H1 (cell line): Measurements from ENCODE around the gene APH1A. TPM values are rescaled to one million over a fixed set of nuclear protein-coding genes. Genes with fewer than 3 reads are reported as not detected.

ENCODE experiments used
- CTCF ChIA-PET: fragments of 300-600 bp; sonication (Branson Sonifier 250); formaldehyde crosslinking; loops from one replicate; lab custom pipeline; 2021; ENCODE audit not compliant: partially characterized antibody; lab: Charles Lee
- POLR2A ChIA-PET: fragments of 300-600 bp; sonication (Branson Sonifier 250); formaldehyde crosslinking; loops from one replicate; lab custom pipeline; 2021; ENCODE audit warnings: inconsistent platforms; ENCODE audit not compliant: partially characterized antibody; lab: Charles Lee
- DNase-seq, 2 experiments: peaks; one replicate each; pipeline versions ENCODE4 v3.0.0 to v3.0.0-alpha.2; 2010 to 2022; ENCODE audit warnings: low spot score in 2 of 2, low read depth in 1 of 2, mixed read lengths in 1 of 2
- FAIRE-seq: peaks from 2 replicates; lab custom pipeline; 2011; peaks lifted over from hg19 to GRCh38; lab: Jason Lieb, UNC
- H2AFZ ChIP-seq: 2 replicates; pipeline ENCODE4 v1.8.1; 2012; ENCODE audit warnings: low read length, inconsistent platforms
- H2AK5ac ChIP-seq: 2 replicates; pipeline ENCODE4 v1.6.1; 2013; ENCODE audit warnings: low read depth, low read length
- H2BK120ac ChIP-seq: replicated peaks from 2 replicates; pipeline ENCODE3; 2013; ENCODE audit warnings: low read depth, low read length, inconsistent platforms
- H2BK12ac ChIP-seq: 2 replicates; pipeline ENCODE4 v1.6.1; 2013; ENCODE audit warnings: low read depth, low read length
- H2BK15ac ChIP-seq: 2 replicates; pipeline ENCODE4 v1.6.1; 2013; ENCODE audit warnings: low read length
- H2BK20ac ChIP-seq: 2 replicates; pipeline ENCODE4 v1.6.1; 2013; ENCODE audit warnings: low read length
- H2BK5ac ChIP-seq: 2 replicates; pipeline ENCODE4 v1.6.1; 2013; ENCODE audit warnings: low read depth, low read length
- H3K14ac ChIP-seq: 2 replicates; pipeline ENCODE4 v1.6.1; 2013; ENCODE audit warnings: inconsistent platforms; ENCODE audit not compliant: insufficient read length
- H3K18ac ChIP-seq: 2 replicates; pipeline ENCODE4 v1.6.1; 2013; ENCODE audit warnings: low read length; ENCODE audit errors: extremely low read depth
- H3K23ac ChIP-seq: 2 replicates; pipeline ENCODE4 v1.6.1; 2013; ENCODE audit warnings: inconsistent platforms; ENCODE audit not compliant: insufficient read length
- H3K23me2 ChIP-seq: 2 replicates; pipeline ENCODE4 v1.6.1; 2013; ENCODE audit warnings: low read depth, low read length
- H3K27ac ChIP-seq: 2 replicates; pipeline ENCODE4 v1.6.1; 2011; ENCODE audit warnings: low read depth, low read length, inconsistent platforms
- H3K27me3 ChIP-seq, 4 experiments: replicated peaks in 1 of 4; 1 replicate in 1 of 4; 2 replicates in 3 of 4; pipeline versions ENCODE4 v1.6.1 to v1.8.1; 2011 to 2013; ENCODE audit warnings: low read length in 3 of 4, mild to moderate bottlenecking in 3 of 4, inconsistent platforms in 2 of 4, mixed read lengths in 2 of 4, moderate library complexity in 1 of 4; ENCODE audit not compliant: control insufficient read depth in 3 of 4, insufficient read depth in 3 of 4; ENCODE audit errors: extremely low read depth in 1 of 4
- H3K36me3 ChIP-seq, 4 experiments: 2 replicates each; pipeline versions ENCODE4 v1.6.1 to v1.8.1; 2011 to 2013; ENCODE audit warnings: mild to moderate bottlenecking in 4 of 4, low read length in 3 of 4, moderate library complexity in 2 of 4, control low read depth in 1 of 4, inconsistent platforms in 1 of 4; ENCODE audit not compliant: insufficient read depth in 4 of 4, control insufficient read depth in 2 of 4
- H3K4ac ChIP-seq: replicated peaks from 2 replicates; pipeline ENCODE3; 2013; ENCODE audit warnings: low read length, low read depth, mixed read lengths, inconsistent platforms; ENCODE audit not compliant: insufficient read length
- H3K4me1 ChIP-seq, 4 experiments: replicated peaks in 1 of 4; 1 replicate in 1 of 4; 2 replicates in 3 of 4; pipeline versions ENCODE4 v1.6.1 to v1.8.1; 2011 to 2013; ENCODE audit warnings: low read length in 3 of 4, inconsistent platforms in 2 of 4, mixed read lengths in 1 of 4; ENCODE audit not compliant: insufficient read depth in 4 of 4, control insufficient read depth in 3 of 4
- H3K4me2 ChIP-seq, 2 experiments: 2 replicates each; pipeline versions ENCODE4 v1.6.1 to v1.8.1; 2011 to 2013; ENCODE audit warnings: low read depth in 2 of 2, low read length in 2 of 2, control low read depth in 1 of 2, inconsistent platforms in 1 of 2, mild to moderate bottlenecking in 1 of 2; ENCODE audit not compliant: insufficient read depth in 1 of 2
- H3K4me3 ChIP-seq, 4 experiments: fragments of 200-600, 300-600 bp in 1 of 4; sonication (generic), shearing (Covaris generic), sonication (Bioruptor Twin) in 1 of 4; 2 replicates each; pipeline versions ENCODE4 v1.5.1 to v1.8.1; 2011 to 2016; ENCODE audit warnings: low read length in 4 of 4, low read depth in 3 of 4, control low read depth in 2 of 4, inconsistent platforms in 2 of 4, mild to moderate bottlenecking in 2 of 4, mixed read lengths in 1 of 4, moderate library complexity in 1 of 4; ENCODE audit not compliant: insufficient read depth in 2 of 4; ENCODE audit errors: extremely low read depth in 1 of 4
- H3K56ac ChIP-seq: replicated peaks from 2 replicates; pipeline ENCODE3; 2013; ENCODE audit warnings: low read depth, mild to moderate bottlenecking, mixed read lengths, low read length, inconsistent platforms; ENCODE audit not compliant: insufficient read length
- H3K79me1 ChIP-seq: 2 replicates; pipeline ENCODE4 v1.6.1; 2013; ENCODE audit warnings: low read depth, low read length, control low read depth
- H3K79me2 ChIP-seq, 2 experiments: 2 replicates each; pipeline versions ENCODE4 v1.6.1 to v1.8.1; 2012 to 2013; ENCODE audit warnings: low read length in 2 of 2, mild to moderate bottlenecking in 2 of 2, inconsistent platforms in 1 of 2; ENCODE audit not compliant: insufficient read depth in 2 of 2, control insufficient read depth in 1 of 2
- H3K9ac ChIP-seq, 4 experiments: replicated peaks in 1 of 4; 1 replicate in 1 of 4; 2 replicates in 3 of 4; pipeline versions ENCODE4 v1.6.1 to v1.8.1; 2011 to 2013; ENCODE audit warnings: low read depth in 3 of 4, low read length in 3 of 4, control low read depth in 2 of 4, mild to moderate bottlenecking in 2 of 4, moderate library complexity in 2 of 4, inconsistent platforms in 1 of 4; ENCODE audit errors: extremely low read depth in 1 of 4
- H3K9me3 ChIP-seq, 2 experiments: 2 replicates each; pipeline versions ENCODE4 v1.6.1 to v1.8.1; 2012 to 2013; ENCODE audit warnings: mild to moderate bottlenecking in 2 of 2, moderate library complexity in 2 of 2, control low read depth in 1 of 2, inconsistent platforms in 1 of 2, low read depth in 1 of 2, low read length in 1 of 2, mixed read lengths in 1 of 2; ENCODE audit not compliant: insufficient read depth in 2 of 2
- H4K20me1 ChIP-seq, 2 experiments: replicated peaks in 1 of 2; 2 replicates each; pipeline versions ENCODE3 to v1.8.1; 2011 to 2013; ENCODE audit warnings: inconsistent platforms in 2 of 2, low read length in 2 of 2, mild to moderate bottlenecking in 1 of 2; ENCODE audit not compliant: insufficient read depth in 2 of 2, control insufficient read depth in 1 of 2
- H4K5ac ChIP-seq: 2 replicates; pipeline ENCODE4 v1.6.1; 2013; ENCODE audit warnings: low read length, low read depth, mixed read lengths, inconsistent platforms; ENCODE audit not compliant: insufficient read length
- H4K8ac ChIP-seq: 2 replicates; pipeline ENCODE4 v1.8.0; 2013; ENCODE audit warnings: mild to moderate bottlenecking, moderate library complexity, low read length, inconsistent platforms; ENCODE audit not compliant: insufficient read depth; ENCODE audit errors: extremely low read depth
- H4K91ac ChIP-seq: replicated peaks from 2 replicates; pipeline ENCODE3; 2013; ENCODE audit warnings: low read length, mixed read lengths, inconsistent platforms; ENCODE audit not compliant: insufficient read length
- EZH2 ChIP-seq: fragments of 200-600 bp; sonication (generic); IDR thresholded peaks from 2 replicates; pipeline ENCODE4 v1.7.1; 2012; ENCODE audit warnings: low read depth, mild to moderate bottlenecking, moderate library complexity, low read length, inconsistent platforms; ENCODE audit not compliant: severe bottlenecking
- FOSL1 ChIP-seq: IDR thresholded peaks from 2 replicates; pipeline ENCODE4 v1.6.1; 2011; ENCODE audit warnings: mild to moderate bottlenecking, low read depth, low read length, moderate library complexity; ENCODE audit not compliant: insufficient read depth
- GABPA ChIP-seq: IDR thresholded peaks from 2 replicates; pipeline ENCODE4 v1.6.1; 2011; ENCODE audit warnings: mild to moderate bottlenecking, low read length, moderate library complexity, borderline replicate concordance; ENCODE audit not compliant: insufficient read depth
- KDM1A ChIP-seq: fragments of 200-600, 300-600 bp; sonication (generic); IDR thresholded peaks from 2 replicates; pipeline ENCODE4 v1.7.1; 2016; ENCODE audit warnings: mild to moderate bottlenecking, low read length, borderline replicate concordance
- POLR2AphosphoS5 ChIP-seq: IDR thresholded peaks from 2 replicates; pipeline ENCODE4 v1.6.1; 2011; ENCODE audit warnings: low read depth, low read length
- RNF2 ChIP-seq: fragments of 200-900, 300-1000 bp; sonication (generic); IDR thresholded peaks from 2 replicates; pipeline ENCODE4 v1.7.1; 2016; ENCODE audit warnings: borderline replicate concordance, low read depth, mild to moderate bottlenecking, antibody characterized with exemption, low read length; ENCODE audit not compliant: poor library complexity, severe bottlenecking; ENCODE audit errors: missing control alignments
- SP2 ChIP-seq: IDR thresholded peaks from 2 replicates; pipeline ENCODE4 v1.6.1; 2012; ENCODE audit warnings: mild to moderate bottlenecking, low read length, inconsistent platforms
- SUZ12 ChIP-seq: fragments of 200-600 bp; sonication (generic); IDR thresholded peaks from 2 replicates; pipeline ENCODE4 v1.6.1; 2012; ENCODE audit warnings: mild to moderate bottlenecking, inconsistent platforms, low read length, moderate library complexity, mixed read lengths
- whole genome bisulfite sequencing, 2 experiments: shearing (Covaris generic) in 1 of 2; methylation state at CpG; one replicate each; pipeline versions ENCODE4 v1.1.6 to v1.1.7; 2013 to 2015; ENCODE audit warnings: low lambda C conversion rate in 2 of 2, mixed read lengths in 2 of 2, inconsistent platforms in 1 of 2, low coverage in 1 of 2, missing lambda C conversion rate in 1 of 2; ENCODE audit not compliant: insufficient replicate concordance in 2 of 2, insufficient coverage in 1 of 2, insufficient read length in 1 of 2; ENCODE audit errors: extremely low coverage in 1 of 2, missing lambda C conversion rate in 1 of 2; 5-methylcytosine and 5-hydroxymethylcytosine counted together
- polyA plus RNA-seq, 7 experiments: library from polyadenylated mRNA; depleted of rRNA in 3 of 7; stranded (reverse) in 5 of 7; unstranded in 2 of 7; fragments of >200 nt in 5 of 7; fragments of 200-250 nt in 2 of 7; gene quantifications; 1 replicate in 5 of 7; 2 replicates in 1 of 7; 4 replicates in 1 of 7; pipeline versions ENCODE4 v1.2.1 to v1.2.3, GENCODE V29; 2011 to 2013; ENCODE audit warnings: missing spikeins in 2 of 7, mixed read lengths in 2 of 7
- total RNA-seq: library from RNA; stranded (reverse); fragmentation: NEBNext Ultra II Directional; extraction: Animal tissue kit (Norgen Biotek cat#: 25700); gene quantifications from 2 replicates; pipeline ENCODE4 v1.2.1, GENCODE V29; 2021
- TF ChIP-seq, protein P1 (sequence below): IDR thresholded peaks from 2 replicates; pipeline ENCODE4 v1.6.1; 2011; ENCODE audit warnings: low read depth, mild to moderate bottlenecking, low read length; ENCODE audit not compliant: insufficient read depth

Gene APH1A
- total and polyA plus RNA-seq, 2 of the 8 experiments (the other 6 are each of a cell fraction or from before 2014, with no cell fraction given) = 111 to 183 TPM

DNA sequence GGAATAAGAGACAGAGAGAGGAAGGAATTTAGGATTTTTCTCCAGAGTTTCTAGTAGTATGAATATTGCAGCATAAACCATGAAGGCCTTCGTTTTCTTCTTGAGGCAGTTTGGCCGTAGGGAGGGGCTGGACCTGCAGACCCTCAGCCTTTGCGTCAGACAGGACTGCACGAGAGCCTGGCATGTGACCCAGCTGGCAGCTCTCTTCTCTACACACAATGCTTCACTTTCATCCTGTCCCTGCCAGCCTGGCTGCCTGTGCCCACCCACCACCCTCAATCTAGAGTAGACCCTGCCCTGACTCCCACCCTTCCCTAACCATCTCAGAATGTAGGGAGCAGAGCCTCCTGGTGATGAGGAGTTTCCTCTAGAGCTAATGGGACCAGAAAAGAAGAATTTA, 9.6 kb downstream of the APH1A start:
- H3K79me2 ChIP-seq = peaks cover 4 to 25% of the 10 kb centered on the region in 2 experiments
- H2BK20ac ChIP-seq = peak overlapping the region; percentile 23; the same call in 1 of the 2 replicates
- no peak overlapping the region for H2AK5ac ChIP-seq
- no peaks in the 10 kb centered on the region for H3K9me3 ChIP-seq
- H3K14ac ChIP-seq = peak overlapping the region; percentile 11
- CTCF ChIA-PET = interaction anchor here (0.6 to 17.5 kb wide), 2 partner anchors 16 to 38 kb away, joined by 3 to 326 read pairs; partner anchors contain the start of genes APH1A, C1orf54 and CIART
- H2BK15ac ChIP-seq = no peak overlapping the region; the same call in 1 of the 2 replicates
- H3K9ac ChIP-seq = peak overlapping the region in 3 of 4 experiments; percentile 31 to 66 (median 49); a peak in 6 of 7 replicates
- no peaks in the 10 kb centered on the region for H4K20me1 ChIP-seq
- peak overlapping the region; percentile 78 to 99 for H3K4me2 ChIP-seq
- peaks cover 36% of the 10 kb centered on the region for H3K23me2 ChIP-seq
- 17% methylated on average over 4 of the region's 4 CpGs; no CpG with 5 or more reads in 1 of the 2 experiments for WGBS, 2 experiments
- peak overlapping the region; percentile 98; the same call in 1 of the 2 replicates for H2BK5ac ChIP-seq
- H3K27me3 ChIP-seq = no peaks in the 10 kb centered on the region
- H2BK12ac ChIP-seq = peak overlapping the region; percentile 94; the same call in 1 of the 2 replicates
- H3K4me3 ChIP-seq = peak overlapping the region; percentile 70 to 82 (median 80)
- no peak for DNase-seq
- H4K91ac ChIP-seq = peak overlapping the region; percentile 75
- peak overlapping the region; percentile 36 for H3K56ac ChIP-seq
- no peak overlapping the region for H2AFZ ChIP-seq
- POLR2A ChIA-PET = interaction anchor here (0.7 to 19.4 kb wide), 11 partner anchors 9 to 378 kb away, joined by 3 to 535 read pairs (median 4); partner anchors contain the start of genes ANP32E, APH1A, C1orf54 and CIART
- FAIRE-seq = no peak
- no peak overlapping the region for H2BK120ac ChIP-seq
- peaks cover 5% of the 10 kb centered on the region; the same call in 1 of the 2 replicates for H3K79me1 ChIP-seq
- H3K4me1 ChIP-seq = peaks cover 0 to 20% (median 14%) of the 10 kb centered on the region in 4 experiments; a peak in 6 of 7 replicates
- peak overlapping the region; percentile 17 for H3K4ac ChIP-seq
- H4K5ac ChIP-seq = peak overlapping the region; percentile 68
- H3K18ac ChIP-seq = peak overlapping the region; percentile 79; the same call in 1 of the 2 replicates
- H3K27ac ChIP-seq = no peak overlapping the region
- H3K23ac ChIP-seq = no peak overlapping the region
- peaks cover 10 to 28% (median 22%) of the 10 kb centered on the region in 4 experiments; a peak in 7 of 8 replicates for H3K36me3 ChIP-seq
- H4K8ac ChIP-seq = no peak overlapping the region
- TF ChIP-seq RNF2 = no peak
- 0 out of 2 replicates have a peak, but pooled peaks have one; percentile 27 for TF ChIP-seq POLR2AphosphoS5
- no peak for TF ChIP-seq SUZ12
- TF ChIP-seq SP2 = no peak
- TF ChIP-seq GABPA = no peak
- TF ChIP-seq, protein P1, sequence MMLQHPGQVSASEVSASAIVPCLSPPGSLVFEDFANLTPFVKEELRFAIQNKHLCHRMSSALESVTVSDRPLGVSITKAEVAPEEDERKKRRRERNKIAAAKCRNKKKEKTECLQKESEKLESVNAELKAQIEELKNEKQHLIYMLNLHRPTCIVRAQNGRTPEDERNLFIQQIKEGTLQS = no peak
- TF ChIP-seq FOSL1 = no peak
- TF ChIP-seq EZH2 = no peak
- TF ChIP-seq KDM1A = no peak
